H1 (cell line): Measurements from ENCODE around the gene ITPR3. TPM values are rescaled to one million over a fixed set of nuclear protein-coding genes. Genes with fewer than 3 reads are reported as not detected.

Experiments used
- CTCF ChIA-PET: fragments of 300-600 bp; sonication (Branson Sonifier 250); formaldehyde crosslinking; loops from one replicate; lab custom pipeline; 2021; ENCODE audit not compliant: partially characterized antibody; lab: Charles Lee
- POLR2A ChIA-PET: fragments of 300-600 bp; sonication (Branson Sonifier 250); formaldehyde crosslinking; loops from one replicate; lab custom pipeline; 2021; ENCODE audit warnings: inconsistent platforms; ENCODE audit not compliant: partially characterized antibody; lab: Charles Lee
- DNase-seq, 2 experiments: peaks; one replicate each; pipeline versions ENCODE4 v3.0.0 to v3.0.0-alpha.2; 2010 to 2022; ENCODE audit warnings: low spot score in 2 of 2, low read depth in 1 of 2, mixed read lengths in 1 of 2
- FAIRE-seq: peaks from 2 replicates; lab custom pipeline; 2011; peaks lifted over from hg19 to GRCh38; lab: Jason Lieb, UNC
- H2AFZ ChIP-seq: 2 replicates; pipeline ENCODE4 v1.8.1; 2012; ENCODE audit warnings: low read length, inconsistent platforms
- H2AK5ac ChIP-seq: 2 replicates; pipeline ENCODE4 v1.6.1; 2013; ENCODE audit warnings: low read depth, low read length
- H2BK120ac ChIP-seq: replicated peaks from 2 replicates; pipeline ENCODE3; 2013; ENCODE audit warnings: low read depth, low read length, inconsistent platforms
- H2BK12ac ChIP-seq: 2 replicates; pipeline ENCODE4 v1.6.1; 2013; ENCODE audit warnings: low read depth, low read length
- H2BK15ac ChIP-seq: 2 replicates; pipeline ENCODE4 v1.6.1; 2013; ENCODE audit warnings: low read length
- H2BK20ac ChIP-seq: 2 replicates; pipeline ENCODE4 v1.6.1; 2013; ENCODE audit warnings: low read length
- H2BK5ac ChIP-seq: 2 replicates; pipeline ENCODE4 v1.6.1; 2013; ENCODE audit warnings: low read depth, low read length
- H3K14ac ChIP-seq: 2 replicates; pipeline ENCODE4 v1.6.1; 2013; ENCODE audit warnings: inconsistent platforms; ENCODE audit not compliant: insufficient read length
- H3K18ac ChIP-seq: 2 replicates; pipeline ENCODE4 v1.6.1; 2013; ENCODE audit warnings: low read length; ENCODE audit errors: extremely low read depth
- H3K23ac ChIP-seq: 2 replicates; pipeline ENCODE4 v1.6.1; 2013; ENCODE audit warnings: inconsistent platforms; ENCODE audit not compliant: insufficient read length
- H3K23me2 ChIP-seq: 2 replicates; pipeline ENCODE4 v1.6.1; 2013; ENCODE audit warnings: low read depth, low read length
- H3K27ac ChIP-seq: 2 replicates; pipeline ENCODE4 v1.6.1; 2011; ENCODE audit warnings: low read depth, low read length, inconsistent platforms
- H3K27me3 ChIP-seq, 4 experiments: replicated peaks in 1 of 4; 1 replicate in 1 of 4; 2 replicates in 3 of 4; pipeline versions ENCODE4 v1.6.1 to v1.8.1; 2011 to 2013; ENCODE audit warnings: low read length in 3 of 4, mild to moderate bottlenecking in 3 of 4, inconsistent platforms in 2 of 4, mixed read lengths in 2 of 4, moderate library complexity in 1 of 4; ENCODE audit not compliant: control insufficient read depth in 3 of 4, insufficient read depth in 3 of 4; ENCODE audit errors: extremely low read depth in 1 of 4
- H3K36me3 ChIP-seq, 4 experiments: 2 replicates each; pipeline versions ENCODE4 v1.6.1 to v1.8.1; 2011 to 2013; ENCODE audit warnings: mild to moderate bottlenecking in 4 of 4, low read length in 3 of 4, moderate library complexity in 2 of 4, control low read depth in 1 of 4, inconsistent platforms in 1 of 4; ENCODE audit not compliant: insufficient read depth in 4 of 4, control insufficient read depth in 2 of 4
- H3K4ac ChIP-seq: replicated peaks from 2 replicates; pipeline ENCODE3; 2013; ENCODE audit warnings: low read length, low read depth, mixed read lengths, inconsistent platforms; ENCODE audit not compliant: insufficient read length
- H3K4me1 ChIP-seq, 4 experiments: replicated peaks in 1 of 4; 1 replicate in 1 of 4; 2 replicates in 3 of 4; pipeline versions ENCODE4 v1.6.1 to v1.8.1; 2011 to 2013; ENCODE audit warnings: low read length in 3 of 4, inconsistent platforms in 2 of 4, mixed read lengths in 1 of 4; ENCODE audit not compliant: insufficient read depth in 4 of 4, control insufficient read depth in 3 of 4
- H3K4me2 ChIP-seq, 2 experiments: 2 replicates each; pipeline versions ENCODE4 v1.6.1 to v1.8.1; 2011 to 2013; ENCODE audit warnings: low read depth in 2 of 2, low read length in 2 of 2, control low read depth in 1 of 2, inconsistent platforms in 1 of 2, mild to moderate bottlenecking in 1 of 2; ENCODE audit not compliant: insufficient read depth in 1 of 2
- H3K4me3 ChIP-seq, 4 experiments: fragments of 200-600, 300-600 bp in 1 of 4; sonication (generic), shearing (Covaris generic), sonication (Bioruptor Twin) in 1 of 4; 2 replicates each; pipeline versions ENCODE4 v1.5.1 to v1.8.1; 2011 to 2016; ENCODE audit warnings: low read length in 4 of 4, low read depth in 3 of 4, control low read depth in 2 of 4, inconsistent platforms in 2 of 4, mild to moderate bottlenecking in 2 of 4, mixed read lengths in 1 of 4, moderate library complexity in 1 of 4; ENCODE audit not compliant: insufficient read depth in 2 of 4; ENCODE audit errors: extremely low read depth in 1 of 4
- H3K56ac ChIP-seq: replicated peaks from 2 replicates; pipeline ENCODE3; 2013; ENCODE audit warnings: low read depth, mild to moderate bottlenecking, mixed read lengths, low read length, inconsistent platforms; ENCODE audit not compliant: insufficient read length
- H3K79me1 ChIP-seq: 2 replicates; pipeline ENCODE4 v1.6.1; 2013; ENCODE audit warnings: low read depth, low read length, control low read depth
- H3K79me2 ChIP-seq, 2 experiments: 2 replicates each; pipeline versions ENCODE4 v1.6.1 to v1.8.1; 2012 to 2013; ENCODE audit warnings: low read length in 2 of 2, mild to moderate bottlenecking in 2 of 2, inconsistent platforms in 1 of 2; ENCODE audit not compliant: insufficient read depth in 2 of 2, control insufficient read depth in 1 of 2
- H3K9ac ChIP-seq, 4 experiments: replicated peaks in 1 of 4; 1 replicate in 1 of 4; 2 replicates in 3 of 4; pipeline versions ENCODE4 v1.6.1 to v1.8.1; 2011 to 2013; ENCODE audit warnings: low read depth in 3 of 4, low read length in 3 of 4, control low read depth in 2 of 4, mild to moderate bottlenecking in 2 of 4, moderate library complexity in 2 of 4, inconsistent platforms in 1 of 4; ENCODE audit errors: extremely low read depth in 1 of 4
- H3K9me3 ChIP-seq, 2 experiments: 2 replicates each; pipeline versions ENCODE4 v1.6.1 to v1.8.1; 2012 to 2013; ENCODE audit warnings: mild to moderate bottlenecking in 2 of 2, moderate library complexity in 2 of 2, control low read depth in 1 of 2, inconsistent platforms in 1 of 2, low read depth in 1 of 2, low read length in 1 of 2, mixed read lengths in 1 of 2; ENCODE audit not compliant: insufficient read depth in 2 of 2
- H4K20me1 ChIP-seq, 2 experiments: replicated peaks in 1 of 2; 2 replicates each; pipeline versions ENCODE3 to v1.8.1; 2011 to 2013; ENCODE audit warnings: inconsistent platforms in 2 of 2, low read length in 2 of 2, mild to moderate bottlenecking in 1 of 2; ENCODE audit not compliant: insufficient read depth in 2 of 2, control insufficient read depth in 1 of 2
- H4K5ac ChIP-seq: 2 replicates; pipeline ENCODE4 v1.6.1; 2013; ENCODE audit warnings: low read length, low read depth, mixed read lengths, inconsistent platforms; ENCODE audit not compliant: insufficient read length
- H4K8ac ChIP-seq: 2 replicates; pipeline ENCODE4 v1.8.0; 2013; ENCODE audit warnings: mild to moderate bottlenecking, moderate library complexity, low read length, inconsistent platforms; ENCODE audit not compliant: insufficient read depth; ENCODE audit errors: extremely low read depth
- H4K91ac ChIP-seq: replicated peaks from 2 replicates; pipeline ENCODE3; 2013; ENCODE audit warnings: low read length, mixed read lengths, inconsistent platforms; ENCODE audit not compliant: insufficient read length
- BACH1 ChIP-seq: IDR thresholded peaks from 2 replicates; pipeline ENCODE4 v1.6.1; 2012; ENCODE audit warnings: low read length, improper control_type of control experiment
- CBX5 ChIP-seq: fragments of 300-800, 300-1000 bp; sonication (generic); IDR thresholded peaks from 2 replicates; pipeline ENCODE4 v1.7.1; 2016; ENCODE audit warnings: antibody characterized with exemption, low read length, low read depth
- EZH2 ChIP-seq: fragments of 200-600 bp; sonication (generic); IDR thresholded peaks from 2 replicates; pipeline ENCODE4 v1.7.1; 2012; ENCODE audit warnings: low read depth, mild to moderate bottlenecking, moderate library complexity, low read length, inconsistent platforms; ENCODE audit not compliant: severe bottlenecking
- GTF2F1 ChIP-seq: IDR thresholded peaks from 2 replicates; pipeline ENCODE4 v1.6.1; 2012; ENCODE audit warnings: low read depth, low read length, improper control_type of control experiment, borderline replicate concordance
- HDAC2 ChIP-seq, 2 experiments: fragments of 300-600 bp in 1 of 2; sonication (generic) in 1 of 2; IDR thresholded peaks; 2 replicates each; pipeline ENCODE4 v1.6.1; 2011 to 2012; ENCODE audit warnings: low read depth in 2 of 2, low read length in 2 of 2, mild to moderate bottlenecking in 2 of 2, moderate library complexity in 2 of 2, borderline replicate concordance in 1 of 2, inconsistent platforms in 1 of 2
- HDAC6 ChIP-seq: IDR thresholded peaks from one replicate; pipeline ENCODE4 v1.7.1; 2012; ENCODE audit warnings: low read depth, mild to moderate bottlenecking, inconsistent platforms, low read length, moderate library complexity
- KDM1A ChIP-seq: fragments of 200-600, 300-600 bp; sonication (generic); IDR thresholded peaks from 2 replicates; pipeline ENCODE4 v1.7.1; 2016; ENCODE audit warnings: mild to moderate bottlenecking, low read length, borderline replicate concordance
- MAFK ChIP-seq: IDR thresholded peaks from 2 replicates; pipeline ENCODE4 v1.6.1; 2012; ENCODE audit warnings: low read depth, mild to moderate bottlenecking, improper control_type of control experiment, low read length
- POLR2AphosphoS5 ChIP-seq: IDR thresholded peaks from 2 replicates; pipeline ENCODE4 v1.6.1; 2011; ENCODE audit warnings: low read depth, low read length
- RAD21 ChIP-seq, 2 experiments: IDR thresholded peaks in 1 of 2; conservative IDR thresholded peaks in 1 of 2; 2 replicates each; pipeline ENCODE4 v1.6.1; 2011; ENCODE audit warnings: low read depth in 2 of 2, low read length in 2 of 2, improper control_type of control experiment in 1 of 2, inconsistent platforms in 1 of 2, mild to moderate bottlenecking in 1 of 2, moderate library complexity in 1 of 2
- SIRT6 ChIP-seq: IDR thresholded peaks from one replicate; pipeline ENCODE4 v1.7.1; 2012; ENCODE audit warnings: low read length, inconsistent platforms
- SP4 ChIP-seq: IDR thresholded peaks from 2 replicates; pipeline ENCODE4 v1.6.1; 2012; ENCODE audit warnings: low read length, inconsistent platforms
- SRF ChIP-seq: IDR thresholded peaks from 2 replicates; pipeline ENCODE4 v1.6.1; 2011; ENCODE audit warnings: mild to moderate bottlenecking, low read depth, low read length, moderate library complexity
- WGBS, 2 experiments: shearing (Covaris generic) in 1 of 2; methylation state at CpG; one replicate each; pipeline versions ENCODE4 v1.1.6 to v1.1.7; 2013 to 2015; ENCODE audit warnings: low lambda C conversion rate in 2 of 2, mixed read lengths in 2 of 2, inconsistent platforms in 1 of 2, low coverage in 1 of 2, missing lambda C conversion rate in 1 of 2; ENCODE audit not compliant: insufficient replicate concordance in 2 of 2, insufficient coverage in 1 of 2, insufficient read length in 1 of 2; ENCODE audit errors: extremely low coverage in 1 of 2, missing lambda C conversion rate in 1 of 2; 5-methylcytosine and 5-hydroxymethylcytosine counted together
- polyA plus RNA-seq, 7 experiments: library from polyadenylated mRNA; depleted of rRNA in 3 of 7; stranded (reverse) in 5 of 7; unstranded in 2 of 7; fragments of >200 nt in 5 of 7; fragments of 200-250 nt in 2 of 7; gene quantifications; 1 replicate in 5 of 7; 2 replicates in 1 of 7; 4 replicates in 1 of 7; pipeline versions ENCODE4 v1.2.1 to v1.2.3, GENCODE V29; 2011 to 2013; ENCODE audit warnings: missing spikeins in 2 of 7, mixed read lengths in 2 of 7
- total RNA-seq: library from RNA; stranded (reverse); fragmentation: NEBNext Ultra II Directional; extraction: Animal tissue kit (Norgen Biotek cat#: 25700); gene quantifications from 2 replicates; pipeline ENCODE4 v1.2.1, GENCODE V29; 2021

ITPR3 gene
- total and polyA plus RNA-seq, 2 of the 8 experiments (the other 6 are each of a cell fraction or from before 2014, with no cell fraction given): 29.1 to 45.7 TPM

GRCh38 chr6:33727932-33728331, 106.8 kb downstream of the ITPR3 start:
- H3K36me3 ChIP-seq: no peaks in the 10 kb centered on the region
- no peak overlapping the region for H2BK20ac ChIP-seq
- no peak overlapping the region for H3K23ac ChIP-seq
- no peak overlapping the region for H4K5ac ChIP-seq
- peaks cover 3 to 8% (median 4%) of the 10 kb centered on the region in 4 experiments; a peak in 6 of 7 replicates for H3K4me1 ChIP-seq
- H3K9ac ChIP-seq: no peak overlapping the region
- no peak overlapping the region; the same call in 1 of the 2 replicates for H3K18ac ChIP-seq
- peaks cover 0 to 6% (median 0%) of the 10 kb centered on the region in 4 experiments; a peak in 3 of 7 replicates for H3K27me3 ChIP-seq
- H3K79me1 ChIP-seq: no peaks in the 10 kb centered on the region
- H4K20me1 ChIP-seq: no peaks in the 10 kb centered on the region
- POLR2A ChIA-PET: interaction anchor here (0.7 to 2.4 kb wide), 4 partner anchors 12 to 55 kb away, joined by 3 to 7 read pairs (median 5); partner anchors contain the start of gene UQCC2
- H2BK5ac ChIP-seq: no peak overlapping the region
- H3K56ac ChIP-seq: no peak overlapping the region
- H3K4me2 ChIP-seq: no peak overlapping the region
- CTCF ChIA-PET: interaction anchor here (0.6 to 1.7 kb wide), 8 partner anchors 10 to 231 kb away, joined by 3 to 6 read pairs (median 3); no protein-coding TSS in a partner anchor
- no peak overlapping the region for H2BK120ac ChIP-seq
- no peak overlapping the region for H3K14ac ChIP-seq
- no peak overlapping the region for H2AK5ac ChIP-seq
- no peak overlapping the region for H3K27ac ChIP-seq
- no peak for DNase-seq
- WGBS, 2 experiments: 96% methylated on average over 11 of the region's 11 CpGs; no CpG with 5 or more reads in 1 of the 2 experiments
- no peak overlapping the region for H2AFZ ChIP-seq
- H2BK12ac ChIP-seq: no peak overlapping the region
- H2BK15ac ChIP-seq: no peak overlapping the region; the same call in 1 of the 2 replicates
- FAIRE-seq: no peak
- H3K9me3 ChIP-seq: no peaks in the 10 kb centered on the region; a peak in 1 of 4 replicates
- no peak overlapping the region for H3K4me3 ChIP-seq
- H3K23me2 ChIP-seq: no peaks in the 10 kb centered on the region
- H4K91ac ChIP-seq: no peak overlapping the region
- no peaks in the 10 kb centered on the region for H3K79me2 ChIP-seq
- no peak overlapping the region for H3K4ac ChIP-seq
- H4K8ac ChIP-seq: no peak overlapping the region
- no peak for TF ChIP-seq MAFK
- no peak for TF ChIP-seq SP4
- no peak for TF ChIP-seq SIRT6
- no peak for TF ChIP-seq CBX5
- TF ChIP-seq BACH1: no peak
- no peak for TF ChIP-seq KDM1A
- TF ChIP-seq RAD21 (IDR thresholded peaks at IDR 0.05 in 1 of 2, conservative IDR thresholded peaks at IDR 0.05 in 1 of 2; ENCODE audit: low read depth in 2 of 2, low read length in 2 of 2): no peak
- TF ChIP-seq HDAC2 (IDR thresholded peaks at IDR 0.05; ENCODE audit: borderline replicate concordance in 1 of 2, low read depth in 2 of 2, low read length in 2 of 2): no peak
- TF ChIP-seq GTF2F1: no peak
- TF ChIP-seq SRF: no peak
- TF ChIP-seq EZH2: no peak
- TF ChIP-seq POLR2AphosphoS5: no peak
- TF ChIP-seq HDAC6: no peak
